Hematopoietic multipotent progenitor cell treated with erythropoietin and hydrocortisone succinate and interleukin-3 and kit ligand, for 4 days (in vitro differentiated cells): ENCODE results near the gene CLDN19.

Source experiments
- DNase-seq: peaks from one replicate; pipeline ENCODE4 v3.0.0-alpha.2; 2015

Gene CLDN19

GRCh38 chr1:42692911-42693310 is 47.1 kb downstream of the CLDN19 start:
- no peak for DNase-seq

- DNase-seq, result no peak
Observed at GRCh38 chr1:42692461-42692860, 47.6 kb downstream of the CLDN19 start.

GRCh38 chr1:42691157-42691498 is 48.9 kb downstream of the CLDN19 start:
- DNase-seq, result no peak

GRCh38 chr1:42690477-42691156 is 49.4 kb downstream of the CLDN19 start:
- no peak for DNase-seq

- DNase-seq, result no peak
Observed at GRCh38 chr1:42689912-42690311, 50.1 kb downstream of the CLDN19 start.

DNA sequence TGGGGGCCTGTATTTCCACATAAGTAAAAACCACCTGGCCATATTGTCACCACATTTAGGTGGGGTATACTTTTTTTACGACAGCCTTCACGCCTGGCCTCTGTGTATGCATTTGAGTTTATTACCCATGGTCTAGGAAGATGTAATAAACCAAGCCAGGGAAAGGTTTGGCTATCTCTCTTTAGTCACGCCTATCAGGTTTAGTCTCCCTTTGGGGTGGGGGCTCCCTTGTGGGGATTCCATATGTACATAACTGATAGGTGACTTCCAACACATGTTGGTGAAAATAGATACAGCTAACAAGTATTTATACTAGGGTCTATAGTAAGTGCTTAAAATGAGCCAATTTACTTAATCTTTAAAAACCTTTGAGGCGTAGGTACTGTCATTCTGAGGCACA is 53.6 kb downstream of the CLDN19 start:
- DNase-seq, result peak; percentile 71

GRCh38 chr1:42684139-42684538 is 55.9 kb downstream of the CLDN19 start:
- peak; percentile 59 for DNase-seq
